GM23248 (cell line): ENCODE results near the gene NRDE2.

ENCODE experiments used
- EZH2 ChIP-seq: fragments of 200-600 bp; sonication (generic); IDR thresholded peaks from 2 replicates; pipeline ENCODE4 v1.6.1; 2018; ENCODE audit warnings: antibody characterized with exemption, mild to moderate bottlenecking; ENCODE audit not compliant: insufficient read depth, poor library complexity, severe bottlenecking
- EZH2phosphoT487 ChIP-seq: fragments of 200-600 bp; sonication (generic); IDR thresholded peaks from 2 replicates; pipeline ENCODE4 v1.6.1; 2018; ENCODE audit warnings: antibody characterized with exemption, moderate library complexity, mild to moderate bottlenecking, low read depth; ENCODE audit not compliant: insufficient read depth

DNA sequence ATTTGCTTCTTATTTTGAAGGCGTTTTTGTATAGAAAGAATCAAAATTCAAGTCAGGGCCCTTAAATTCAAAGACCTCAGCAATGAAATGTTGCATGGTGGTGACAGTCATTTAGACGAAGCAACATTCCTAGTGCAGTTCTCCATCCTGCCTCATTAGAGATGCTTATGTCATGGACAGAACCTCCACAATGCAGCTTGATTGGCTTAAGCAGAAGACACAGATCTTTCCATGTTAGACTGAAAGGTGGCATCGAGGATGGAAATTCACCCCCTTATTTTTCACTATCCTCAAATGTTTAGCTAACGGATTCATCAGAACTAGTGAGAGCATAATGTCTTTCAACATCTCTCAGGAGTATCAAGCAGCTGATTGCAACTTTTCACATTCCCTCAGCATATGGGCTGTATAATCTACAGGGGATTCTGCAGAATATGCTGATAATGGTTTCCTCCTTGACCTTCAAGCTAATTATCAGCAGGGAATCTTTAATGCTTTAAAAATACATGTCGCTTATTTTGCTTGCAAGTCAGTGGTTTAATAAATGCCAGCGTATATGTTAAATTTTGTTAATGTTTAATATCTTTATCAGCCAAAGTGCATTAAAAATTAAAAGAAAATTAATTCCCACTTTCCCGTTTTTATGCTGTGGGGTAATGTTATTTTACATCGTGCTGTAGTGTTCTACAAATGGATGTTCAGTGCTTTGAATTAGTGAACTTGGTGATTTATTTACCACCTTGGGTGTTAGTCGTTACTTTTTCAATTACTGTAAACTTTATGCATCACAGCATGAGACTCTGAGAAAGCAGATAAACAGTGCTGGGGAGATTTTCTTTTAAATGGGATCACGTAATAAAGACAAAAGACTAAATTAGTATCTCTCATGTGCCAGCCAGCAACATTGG lies 12.8 kb upstream of the NRDE2 start:
- no peak for TF ChIP-seq EZH2
- TF ChIP-seq EZH2phosphoT487: no peak
